GM21390 (cell line): ENCODE data around the gene LYPD5.

Experiments
- ATAC-seq: cut with Tn5 transposase; IDR thresholded peaks from one replicate; pipeline ENCODE4 v1.9.1; 2021; ENCODE audit not compliant: unreplicated experiment

Gene LYPD5

GRCh38 chr19:43754253-43754502 lies 48.1 kb downstream of the LYPD5 start:
- ATAC-seq = no peak

GRCh38 chr19:43752287-43752875 lies 49.9 kb downstream of the LYPD5 start:
- ATAC-seq = no peak

GRCh38 chr19:43751466-43752220 lies 50.6 kb downstream of the LYPD5 start:
- no peak for ATAC-seq

GRCh38 chr19:43749898-43750297 lies 52.3 kb downstream of the LYPD5 start:
- no peak for ATAC-seq

- ATAC-seq = no peak
Measured at GRCh38 chr19:43749152-43749551, 53.1 kb downstream of the LYPD5 start.

- no peak for ATAC-seq
Measured at GRCh38 chr19:43748685-43749084, 53.6 kb downstream of the LYPD5 start.

- no peak for ATAC-seq
Measured at GRCh38 chr19:43748205-43748594, 54.0 kb downstream of the LYPD5 start.

- ATAC-seq = no peak
Measured at GRCh38 chr19:43747557-43748204, 54.6 kb downstream of the LYPD5 start.
